HG03108 (cell line): ENCODE data around the gene DESI1.
"Not testable (repeated sequence)": the region's sequence is repeated elsewhere in the genome, so short reads cannot be mapped to it uniquely, and the experiment has no call there.

Experiments used
- ATAC-seq: cut with Tn5 transposase; IDR thresholded peaks from one replicate; pipeline ENCODE4 v1.9.1; 2021; ENCODE audit warnings: moderate library complexity; ENCODE audit not compliant: unreplicated experiment

The DESI1 gene

GRCh38 chr22:41562461-41562860 lies 58.4 kb downstream of the DESI1 start:
- no peak for ATAC-seq

- ATAC-seq, result no peak
These were observed 59.1 kb downstream of the DESI1 start for GRCh38 chr22:41561788-41562187.

- no peak for ATAC-seq
These were observed 59.5 kb downstream of the DESI1 start for GRCh38 chr22:41561335-41561734.

GRCh38 chr22:41560095-41560471 lies 60.8 kb downstream of the DESI1 start:
- ATAC-seq, result no peak

GRCh38 chr22:41558241-41558630 lies 62.6 kb downstream of the DESI1 start:
- not testable (repeated sequence) for ATAC-seq

GRCh38 chr22:41557401-41558240 lies 63.2 kb downstream of the DESI1 start:
- no peak for ATAC-seq

- ATAC-seq, result no peak
These were observed 64.3 kb downstream of the DESI1 start for GRCh38 chr22:41556561-41556960.

GRCh38 chr22:41555325-41555982 lies 65.4 kb downstream of the DESI1 start:
- no peak for ATAC-seq

GRCh38 chr22:41551877-41552582 lies 68.8 kb downstream of the DESI1 start:
- ATAC-seq, result no peak

GRCh38 chr22:41550952-41551491 lies 69.8 kb downstream of the DESI1 start:
- ATAC-seq, result no peak

- ATAC-seq, result no peak
These were observed 72.0 kb downstream of the DESI1 start for GRCh38 chr22:41548830-41549211.
